Measurements from ENCODE around the gene RTTN. TPM values are rescaled to one million over a fixed set of nuclear protein-coding genes. Genes with fewer than 3 reads are reported as not detected.
A peak's percentile ranks its signal among the peaks of the same experiment; 100 is the strongest.

RTTN gene
- polyA plus RNA-seq, 1 experiment = 5.4 TPM

DNA sequence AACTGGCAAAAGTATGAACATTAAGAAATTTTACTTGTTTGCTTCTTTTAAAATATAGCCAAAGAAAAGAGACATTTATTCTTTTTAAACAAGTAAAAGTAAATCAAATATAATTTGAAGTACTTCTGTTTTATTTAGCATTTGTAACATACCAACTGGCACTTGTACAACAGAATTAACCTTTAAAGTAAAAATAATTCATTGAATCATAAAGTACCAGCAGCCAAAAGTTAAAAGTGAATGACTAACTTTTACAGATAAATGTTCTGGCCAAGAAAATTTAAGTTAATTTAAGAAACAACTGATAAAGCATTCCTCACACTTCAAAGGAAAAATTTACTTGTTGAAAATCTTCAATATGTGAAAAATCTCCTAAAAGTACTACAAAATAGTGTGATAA, 23.8 kb downstream of the RTTN start:
- POLR2A ChIA-PET = no interaction called here
- CTCF ChIA-PET = no interaction called here
- no peak for DNase-seq (ENCODE audit: low read depth)

DNA sequence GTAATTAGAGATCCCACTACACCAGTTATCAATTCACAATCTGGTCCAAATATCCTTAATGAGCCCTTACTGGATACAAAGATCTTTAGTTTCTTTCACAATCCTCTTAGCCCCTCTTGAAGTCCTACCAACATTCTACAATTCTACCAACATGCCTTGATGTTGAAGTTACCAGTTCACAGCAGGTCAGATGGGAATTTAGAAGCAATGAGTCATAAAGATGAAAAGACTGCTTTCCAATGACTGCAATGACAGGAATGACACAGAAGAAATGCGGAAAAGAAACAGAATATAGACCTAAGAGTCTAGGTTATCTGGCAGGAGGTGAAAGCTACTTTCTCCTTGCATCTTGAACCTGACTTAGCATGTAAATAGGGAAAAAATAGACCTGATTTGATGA, 24.5 kb downstream of the RTTN start:
- no peak overlapping the region for H3K4me3 ChIP-seq (ENCODE audit: low read depth, low read length)
- DNase-seq (ENCODE audit: low read depth) = peak; percentile 23
- TF ChIP-seq, protein P1, sequence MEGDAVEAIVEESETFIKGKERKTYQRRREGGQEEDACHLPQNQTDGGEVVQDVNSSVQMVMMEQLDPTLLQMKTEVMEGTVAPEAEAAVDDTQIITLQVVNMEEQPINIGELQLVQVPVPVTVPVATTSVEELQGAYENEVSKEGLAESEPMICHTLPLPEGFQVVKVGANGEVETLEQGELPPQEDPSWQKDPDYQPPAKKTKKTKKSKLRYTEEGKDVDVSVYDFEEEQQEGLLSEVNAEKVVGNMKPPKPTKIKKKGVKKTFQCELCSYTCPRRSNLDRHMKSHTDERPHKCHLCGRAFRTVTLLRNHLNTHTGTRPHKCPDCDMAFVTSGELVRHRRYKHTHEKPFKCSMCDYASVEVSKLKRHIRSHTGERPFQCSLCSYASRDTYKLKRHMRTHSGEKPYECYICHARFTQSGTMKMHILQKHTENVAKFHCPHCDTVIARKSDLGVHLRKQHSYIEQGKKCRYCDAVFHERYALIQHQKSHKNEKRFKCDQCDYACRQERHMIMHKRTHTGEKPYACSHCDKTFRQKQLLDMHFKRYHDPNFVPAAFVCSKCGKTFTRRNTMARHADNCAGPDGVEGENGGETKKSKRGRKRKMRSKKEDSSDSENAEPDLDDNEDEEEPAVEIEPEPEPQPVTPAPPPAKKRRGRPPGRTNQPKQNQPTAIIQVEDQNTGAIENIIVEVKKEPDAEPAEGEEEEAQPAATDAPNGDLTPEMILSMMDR (IDR thresholded peaks at IDR 0.05; ENCODE audit: insufficient read depth, low read depth, low read length) = no peak
- no peaks in the 10 kb centered on the region for H3K27me3 ChIP-seq (ENCODE audit: control insufficient read depth, insufficient read depth, low read length)
- ChIA-PET CTCF (no interaction called here), POLR2A (no interaction called here)
- H3K36me3 ChIP-seq (ENCODE audit: control insufficient read depth, insufficient read depth, low read length) = no peaks in the 10 kb centered on the region

More for the DNA sequence above, 23.8 kb downstream of the RTTN start:
- H3K4me3 ChIP-seq (ENCODE audit: low read depth, low read length) = no peak overlapping the region
- no peaks in the 10 kb centered on the region for H3K36me3 ChIP-seq (ENCODE audit: control insufficient read depth, insufficient read depth, low read length)
- TF ChIP-seq, protein P1 (IDR thresholded peaks at IDR 0.05; ENCODE audit: insufficient read depth, low read depth, low read length) = no peak
- no peaks in the 10 kb centered on the region for H3K27me3 ChIP-seq (ENCODE audit: control insufficient read depth, insufficient read depth, low read length)

DNA sequence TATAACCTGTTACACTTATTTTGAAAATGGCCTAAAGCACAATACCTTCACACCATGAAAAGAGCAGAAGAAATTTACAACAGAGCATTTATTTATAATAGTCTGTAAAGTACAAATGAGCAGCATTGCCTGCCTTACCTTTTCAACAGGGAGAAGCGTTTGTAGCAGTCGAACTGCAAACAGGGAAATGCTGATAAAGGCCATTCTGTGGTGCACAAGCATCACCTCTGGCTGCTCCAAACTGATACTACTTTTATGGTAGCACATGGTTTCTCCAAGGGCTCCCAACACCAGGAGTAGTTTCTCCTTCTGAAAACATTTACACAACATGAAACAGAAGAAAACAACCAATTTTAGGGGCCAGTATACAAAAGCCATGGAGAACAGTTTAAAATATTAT, 28.9 kb downstream of the RTTN start:
- CTCF ChIA-PET = no interaction called here

DNA sequence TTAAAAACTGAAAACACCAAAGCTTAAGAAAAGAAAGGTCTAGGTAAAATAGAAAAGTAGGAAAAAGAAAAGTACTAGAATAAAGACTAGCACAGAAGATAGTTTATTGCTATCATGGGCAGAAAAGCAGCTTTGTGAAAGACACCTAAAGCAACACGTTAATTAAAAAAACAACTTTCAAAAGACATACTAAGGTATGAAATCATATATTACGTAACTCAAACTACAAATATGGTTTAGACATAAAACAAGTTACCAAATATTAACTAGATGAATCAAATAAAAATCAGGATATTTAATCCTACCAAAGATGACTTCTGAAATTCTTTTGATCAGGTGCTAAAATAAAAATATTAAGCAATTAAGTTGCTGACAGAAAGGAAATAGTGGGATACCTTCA, 30.3 kb downstream of the RTTN start:
- POLR2A ChIA-PET = no interaction called here

More for the DNA sequence above, 28.9 kb downstream of the RTTN start:
- DNase-seq (ENCODE audit: low read depth) = no peak
- no peak overlapping the region for H3K4me3 ChIP-seq (ENCODE audit: low read depth, low read length)
- no peaks in the 10 kb centered on the region for H3K27me3 ChIP-seq (ENCODE audit: control insufficient read depth, insufficient read depth, low read length)
- POLR2A ChIA-PET = no interaction called here
- TF ChIP-seq, protein P1 (IDR thresholded peaks at IDR 0.05; ENCODE audit: insufficient read depth, low read depth, low read length) = no peak
- H3K36me3 ChIP-seq (ENCODE audit: control insufficient read depth, insufficient read depth, low read length) = no peaks in the 10 kb centered on the region

DNA sequence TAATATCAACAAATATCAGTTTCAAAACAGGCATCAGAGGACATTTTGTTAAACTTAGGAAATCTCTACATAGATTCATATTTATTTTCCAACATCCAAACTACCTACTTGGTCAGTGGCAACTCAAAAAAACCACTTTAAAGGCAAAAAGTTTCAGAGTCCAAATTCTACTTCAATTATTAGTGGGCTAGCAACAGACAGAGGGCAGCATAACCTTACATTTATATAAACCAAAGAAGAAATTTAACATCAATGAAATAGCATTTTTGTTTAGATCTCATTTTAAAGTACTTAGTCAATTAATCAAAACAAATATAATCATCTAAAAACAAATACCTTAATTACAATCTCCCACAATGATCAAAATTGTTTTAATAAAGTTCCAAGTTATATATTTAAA, 33.3 kb downstream of the RTTN start:
- TF ChIP-seq, protein P1 (IDR thresholded peaks at IDR 0.05; ENCODE audit: insufficient read depth, low read depth, low read length) = peak; percentile 44
- no peak for DNase-seq (ENCODE audit: low read depth)
- CTCF ChIA-PET = interaction anchor here (0.8 to 3.9 kb wide), 10 partner anchors 14 to 285 kb away, joined by 3 to 26 read pairs (median 4); no protein-coding TSS in a partner anchor
- Histone ChIP-seq H3K27me3 (ENCODE audit: control insufficient read depth, insufficient read depth, low read length) (no peaks in the 10 kb centered on the region), H3K36me3 (ENCODE audit: control insufficient read depth, insufficient read depth, low read length) (no peaks in the 10 kb centered on the region), H3K4me3 (ENCODE audit: low read depth, low read length) (no peak overlapping the region)
- POLR2A ChIA-PET = no interaction called here

More for the DNA sequence above, 30.3 kb downstream of the RTTN start:
- H3K4me3 ChIP-seq (ENCODE audit: low read depth, low read length) = no peak overlapping the region
- CTCF ChIA-PET = interaction anchor here (1.2 kb wide), 1 partner anchor 20 kb away, joined by 3 read pairs; no protein-coding TSS in a partner anchor
- H3K36me3 ChIP-seq (ENCODE audit: control insufficient read depth, insufficient read depth, low read length) = no peaks in the 10 kb centered on the region
- no peak for DNase-seq (ENCODE audit: low read depth)
- H3K27me3 ChIP-seq (ENCODE audit: control insufficient read depth, insufficient read depth, low read length) = no peaks in the 10 kb centered on the region
- TF ChIP-seq, protein P1 (IDR thresholded peaks at IDR 0.05; ENCODE audit: insufficient read depth, low read depth, low read length) = no peak

Measured in BJ (cell line).